Karpas-422 (cell line): ENCODE data around the gene ANKS1A. TPM values are rescaled to one million over a fixed set of nuclear protein-coding genes. Genes with fewer than 3 reads are reported as not detected.

ENCODE experiments used
- DNase-seq: peaks from one replicate; pipeline ENCODE4 v3.0.0-alpha.2; 2015
- H2AFZ ChIP-seq: fragments of 200-600 bp; sonication (generic); 2 replicates; pipeline ENCODE4 v1.6.1; 2014; ENCODE audit warnings: antibody characterized with exemption, low read length, mixed read lengths
- H3K27ac ChIP-seq: fragments of 200-600 bp; sonication (generic); 2 replicates; pipeline ENCODE4 v1.5.1; 2014; ENCODE audit warnings: mild to moderate bottlenecking, low read length, moderate library complexity
- H3K27me3 ChIP-seq: fragments of 200-600 bp; sonication (generic); 2 replicates; pipeline ENCODE4 v1.6.1; 2014; ENCODE audit warnings: low read length, mixed read lengths
- H3K36me3 ChIP-seq: fragments of 200-600 bp; sonication (generic); 2 replicates; pipeline ENCODE4 v1.6.1; 2014; ENCODE audit warnings: low read length, mixed read lengths; ENCODE audit not compliant: insufficient read depth
- H3K4me1 ChIP-seq: fragments of 200-600 bp; sonication (generic); 2 replicates; pipeline ENCODE4 v1.6.1; 2014; ENCODE audit warnings: mild to moderate bottlenecking, low read length, mixed read lengths
- H3K4me2 ChIP-seq: fragments of 200-600 bp; sonication (generic); 2 replicates; pipeline ENCODE4 v1.6.1; 2014; ENCODE audit warnings: low read length, low read depth, mild to moderate bottlenecking; ENCODE audit not compliant: poor library complexity, severe bottlenecking
- H3K4me3 ChIP-seq: fragments of 200-600 bp; sonication (generic); 2 replicates; pipeline ENCODE4 v1.5.1; 2014; ENCODE audit warnings: mild to moderate bottlenecking, antibody characterized with exemption, low read length, mixed read lengths
- H3K79me2 ChIP-seq: fragments of 200-600 bp; sonication (generic); 2 replicates; pipeline ENCODE4 v1.6.1; 2014; ENCODE audit warnings: mild to moderate bottlenecking, low read length, mixed read lengths
- H3K9ac ChIP-seq: fragments of 200-600 bp; sonication (generic); 2 replicates; pipeline ENCODE4 v1.6.0; 2014; ENCODE audit warnings: low read length
- H3K9me2 ChIP-seq: fragments of 200-600 bp; sonication (generic), shearing (Covaris generic); replicated peaks from 2 replicates; pipeline ENCODE4 v1.6.0; 2014; ENCODE audit warnings: mild to moderate bottlenecking, low read length, moderate library complexity; ENCODE audit not compliant: insufficient read depth
- H3K9me3 ChIP-seq: fragments of 300-700, 200-600 bp; sonication (generic); 2 replicates; pipeline ENCODE4 v1.6.1; 2014; ENCODE audit warnings: low read length, mixed read lengths
- H4K20me1 ChIP-seq: fragments of 200-600 bp; sonication (generic); 2 replicates; pipeline ENCODE4 v1.6.1; 2014; ENCODE audit warnings: mild to moderate bottlenecking, antibody characterized with exemption, low read length, low read depth; ENCODE audit not compliant: insufficient read depth
- total RNA-seq: library from RNA; depleted of rRNA; stranded (reverse); fragments of >200 nt; shearing (Covaris generic); gene quantifications from 2 replicates; pipeline ENCODE4 v1.2.3, GENCODE V29; 2014; ENCODE audit warnings: low replicate concordance

Gene ANKS1A
- total RNA-seq, 1 experiment from 2014 or later: 7.0 TPM

DNA sequence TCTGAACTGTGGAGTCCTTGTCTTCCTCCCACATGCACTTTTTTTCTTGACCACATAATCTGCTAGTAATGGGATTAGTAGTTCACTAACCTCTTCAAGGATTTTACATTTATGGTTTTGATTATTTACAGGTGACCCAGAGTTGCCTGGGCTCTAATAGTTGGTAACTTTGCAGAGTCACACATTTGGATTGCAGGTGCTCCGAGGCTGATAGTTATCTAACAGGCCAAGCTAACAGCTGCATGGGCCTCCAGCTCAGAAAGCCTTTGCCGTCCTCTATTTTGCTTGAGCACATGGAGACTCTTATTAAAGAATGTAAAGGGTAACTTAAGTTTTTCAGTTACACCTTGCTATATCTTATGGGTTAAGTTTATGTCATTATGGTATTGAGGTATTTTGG lies 95.4 kb downstream of the ANKS1A start:
- peak; percentile 33 for DNase-seq
- Histone ChIP-seq H3K27me3 (no peaks in the 10 kb centered on the region), H3K79me2 (no peaks in the 10 kb centered on the region), H3K9me2 (no peaks in the 10 kb centered on the region), H3K9ac (no peak overlapping the region), H3K27ac (no peak overlapping the region), H4K20me1 (no peaks in the 10 kb centered on the region), H3K36me3 (no peaks in the 10 kb centered on the region; the same call in 1 of the 2 replicates), H3K9me3 (no peaks in the 10 kb centered on the region), H3K4me1 (peaks cover 12% of the 10 kb centered on the region; the same call in 1 of the 2 replicates), H3K4me2 (no peak overlapping the region), H2AFZ (no peak overlapping the region), H3K4me3 (no peak overlapping the region)

DNA sequence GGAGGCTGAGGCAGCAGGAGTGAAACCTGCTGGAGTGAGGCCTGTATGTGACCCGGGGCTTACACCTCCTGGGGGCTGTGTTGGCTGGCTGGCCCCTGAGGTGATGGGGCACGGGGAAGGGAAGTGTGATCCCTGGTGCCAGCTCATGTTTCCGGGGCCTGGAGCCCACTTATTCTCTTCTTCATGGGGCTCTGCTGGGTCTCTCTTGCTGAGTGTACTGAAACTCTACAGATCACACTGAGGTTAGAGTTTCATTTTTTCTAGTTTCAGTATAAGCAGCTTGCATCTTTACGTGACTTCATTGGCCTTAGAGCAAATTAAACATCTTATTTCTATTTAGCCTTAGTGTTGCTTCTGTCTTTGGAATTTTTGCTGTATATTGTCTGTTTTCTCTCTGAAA lies 96.2 kb downstream of the ANKS1A start:
- Histone ChIP-seq H3K4me2 (no peak overlapping the region), H3K9ac (no peak overlapping the region), H3K9me3 (no peaks in the 10 kb centered on the region), H3K27me3 (no peaks in the 10 kb centered on the region), H2AFZ (no peak overlapping the region), H3K4me1 (peaks cover 12% of the 10 kb centered on the region; the same call in 1 of the 2 replicates), H3K4me3 (no peak overlapping the region), H3K79me2 (no peaks in the 10 kb centered on the region), H4K20me1 (no peaks in the 10 kb centered on the region), H3K27ac (no peak overlapping the region), H3K9me2 (no peaks in the 10 kb centered on the region), H3K36me3 (no peaks in the 10 kb centered on the region; the same call in 1 of the 2 replicates)
- DNase-seq: no peak

DNA sequence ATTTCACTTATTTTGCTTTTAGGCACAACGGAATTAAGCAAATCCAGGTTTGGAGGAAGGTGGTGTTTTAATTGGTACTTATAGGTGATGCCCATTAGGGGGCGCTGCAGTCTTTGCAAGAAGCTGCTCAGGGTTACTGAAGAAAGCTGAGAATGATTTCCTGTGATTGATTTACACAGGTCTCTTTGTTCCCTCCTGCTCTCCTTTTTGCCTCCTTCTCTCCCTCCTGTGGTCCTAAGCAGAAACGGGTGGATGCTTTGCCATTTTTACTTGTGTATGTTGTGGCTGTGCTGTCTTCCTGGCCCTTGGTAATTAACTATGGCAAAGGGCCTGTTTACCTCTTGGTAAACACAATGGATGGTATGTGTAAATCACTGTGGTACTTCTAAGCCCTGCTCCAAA lies 97.8 kb downstream of the ANKS1A start:
- Histone ChIP-seq H3K9me2 (no peaks in the 10 kb centered on the region), H4K20me1 (no peaks in the 10 kb centered on the region), H2AFZ (no peak overlapping the region), H3K79me2 (no peaks in the 10 kb centered on the region), H3K9ac (no peak overlapping the region), H3K9me3 (no peaks in the 10 kb centered on the region), H3K27me3 (no peaks in the 10 kb centered on the region), H3K4me2 (no peak overlapping the region), H3K27ac (no peak overlapping the region), H3K4me3 (no peak overlapping the region), H3K4me1 (peaks cover 3% of the 10 kb centered on the region; the same call in 1 of the 2 replicates), H3K36me3 (peaks cover 7% of the 10 kb centered on the region; the same call in 1 of the 2 replicates)
- DNase-seq: peak; percentile 90

DNA sequence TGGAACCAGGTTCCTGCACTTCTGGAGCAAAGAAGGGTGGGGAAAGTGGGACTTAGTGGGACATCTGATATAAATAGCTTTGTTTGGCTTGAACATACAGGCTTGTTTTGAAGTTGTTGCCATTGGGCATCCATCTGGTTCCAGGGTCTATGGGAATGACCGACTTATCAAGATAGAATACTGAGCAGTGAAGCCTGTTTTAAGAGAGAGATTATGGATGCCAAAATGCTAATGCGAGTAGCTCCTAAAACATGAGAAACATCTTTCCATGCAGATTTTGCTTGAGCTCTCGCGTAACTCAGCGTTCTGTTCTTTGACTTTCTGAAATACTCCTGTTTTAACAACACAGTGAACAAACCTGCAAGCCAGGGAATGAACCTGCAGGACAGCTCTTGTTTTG lies 98.5 kb downstream of the ANKS1A start:
- Histone ChIP-seq H2AFZ (no peak overlapping the region), H3K36me3 (peaks cover 7% of the 10 kb centered on the region; the same call in 1 of the 2 replicates), H3K9me2 (no peaks in the 10 kb centered on the region), H3K9me3 (no peaks in the 10 kb centered on the region), H4K20me1 (no peaks in the 10 kb centered on the region), H3K4me3 (no peak overlapping the region), H3K79me2 (no peaks in the 10 kb centered on the region), H3K27ac (no peak overlapping the region), H3K27me3 (no peaks in the 10 kb centered on the region), H3K4me2 (no peak overlapping the region), H3K9ac (no peak overlapping the region), H3K4me1 (no peaks in the 10 kb centered on the region)
- no peak for DNase-seq

DNA sequence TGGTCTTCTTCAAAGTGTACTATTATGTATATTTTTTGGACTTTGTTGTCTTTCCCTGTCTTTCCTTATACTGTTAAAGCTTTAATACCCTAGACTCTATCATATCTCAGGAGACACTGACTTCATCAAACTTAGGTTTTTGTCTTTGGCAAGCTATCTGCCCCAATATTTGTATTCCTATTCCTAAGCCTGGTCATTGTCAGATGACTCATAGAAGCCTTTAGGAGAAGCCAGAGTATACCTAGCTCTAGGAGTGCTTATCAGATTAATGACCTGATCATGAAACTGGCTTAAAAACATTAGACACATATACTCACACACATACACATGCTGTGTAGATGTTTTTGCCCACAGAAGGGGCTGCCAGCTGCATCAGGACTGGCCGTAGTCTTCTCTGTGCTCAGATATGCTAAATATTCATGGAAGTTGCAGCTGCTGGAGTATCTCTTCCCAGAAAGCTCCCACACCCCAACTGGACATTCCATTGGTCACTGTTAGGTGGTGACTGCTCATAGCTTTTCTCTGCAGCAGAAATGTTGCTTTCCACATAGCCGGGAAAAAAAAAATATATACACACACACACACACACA lies 102.0 kb downstream of the ANKS1A start:
- Histone ChIP-seq H3K9me3 (no peaks in the 10 kb centered on the region), H3K36me3 (peaks cover 7% of the 10 kb centered on the region; the same call in 1 of the 2 replicates), H3K9me2 (no peaks in the 10 kb centered on the region), H3K9ac (no peak overlapping the region), H2AFZ (no peak overlapping the region), H3K4me3 (no peak overlapping the region), H3K4me2 (no peak overlapping the region), H3K4me1 (no peaks in the 10 kb centered on the region), H4K20me1 (no peaks in the 10 kb centered on the region), H3K27ac (no peak overlapping the region), H3K79me2 (no peaks in the 10 kb centered on the region), H3K27me3 (no peaks in the 10 kb centered on the region)
- DNase-seq: no peak

DNA sequence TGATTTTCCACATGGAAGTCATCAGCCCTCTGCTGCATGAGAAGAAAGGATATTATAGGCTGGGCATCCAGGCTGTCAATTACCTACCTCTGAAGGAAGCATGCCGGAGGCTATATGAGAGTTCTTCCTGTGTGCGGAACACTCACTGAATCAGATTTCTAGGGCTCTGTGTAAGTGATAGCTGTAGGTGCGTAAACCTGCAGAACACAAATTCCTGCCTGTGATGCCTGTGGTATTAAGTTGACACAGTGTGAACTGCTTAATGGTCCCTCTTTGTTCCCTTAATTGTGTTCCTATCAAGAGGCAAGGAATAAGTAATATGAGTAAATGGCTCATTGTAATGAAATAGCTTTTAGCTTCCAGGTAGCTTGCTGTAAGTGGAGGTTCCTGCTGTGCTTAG lies 103.3 kb downstream of the ANKS1A start:
- no peaks in the 10 kb centered on the region for H4K20me1 ChIP-seq
- H3K9me2 ChIP-seq: no peaks in the 10 kb centered on the region

DNA sequence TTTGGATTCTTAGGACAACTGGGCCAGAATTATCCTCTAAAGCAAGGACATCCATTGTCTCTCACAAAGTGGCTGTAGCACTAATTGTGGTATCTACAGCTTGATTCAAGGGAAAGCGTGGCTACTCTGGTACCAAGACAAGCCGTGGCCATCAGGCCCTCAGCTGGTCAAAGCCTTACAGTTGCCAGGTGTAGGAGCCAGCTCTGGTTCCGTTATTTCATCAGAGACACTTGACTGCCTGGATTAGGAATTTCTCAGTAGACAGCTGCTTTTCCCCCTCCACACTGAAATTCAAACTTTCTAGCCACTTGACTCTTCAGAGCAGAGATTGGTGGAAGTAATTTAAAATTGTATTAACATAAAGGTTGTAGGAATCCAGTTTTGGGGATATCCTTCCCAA lies 104.2 kb downstream of the ANKS1A start:
- Histone ChIP-seq H3K4me2 (no peak overlapping the region), H3K79me2 (no peaks in the 10 kb centered on the region), H3K4me1 (no peaks in the 10 kb centered on the region), H3K9me3 (no peaks in the 10 kb centered on the region), H2AFZ (no peak overlapping the region), H3K9ac (no peak overlapping the region), H3K27me3 (no peaks in the 10 kb centered on the region), H3K4me3 (no peak overlapping the region), H4K20me1 (no peaks in the 10 kb centered on the region), H3K36me3 (peaks cover 7% of the 10 kb centered on the region; the same call in 1 of the 2 replicates), H3K9me2 (no peaks in the 10 kb centered on the region), H3K27ac (no peak overlapping the region)
- DNase-seq: no peak

More for the DNA sequence above, 103.3 kb downstream of the ANKS1A start:
- H3K27ac ChIP-seq: no peak overlapping the region
- peak; percentile 33 for DNase-seq
- no peaks in the 10 kb centered on the region for H3K79me2 ChIP-seq
- no peaks in the 10 kb centered on the region for H3K27me3 ChIP-seq
- no peak overlapping the region for H3K4me2 ChIP-seq
- no peaks in the 10 kb centered on the region for H3K9me3 ChIP-seq
- no peak overlapping the region for H2AFZ ChIP-seq
- peaks cover 7% of the 10 kb centered on the region; the same call in 1 of the 2 replicates for H3K36me3 ChIP-seq
- H3K4me3 ChIP-seq: no peak overlapping the region
- H3K9ac ChIP-seq: no peak overlapping the region
- H3K4me1 ChIP-seq: no peaks in the 10 kb centered on the region

DNA sequence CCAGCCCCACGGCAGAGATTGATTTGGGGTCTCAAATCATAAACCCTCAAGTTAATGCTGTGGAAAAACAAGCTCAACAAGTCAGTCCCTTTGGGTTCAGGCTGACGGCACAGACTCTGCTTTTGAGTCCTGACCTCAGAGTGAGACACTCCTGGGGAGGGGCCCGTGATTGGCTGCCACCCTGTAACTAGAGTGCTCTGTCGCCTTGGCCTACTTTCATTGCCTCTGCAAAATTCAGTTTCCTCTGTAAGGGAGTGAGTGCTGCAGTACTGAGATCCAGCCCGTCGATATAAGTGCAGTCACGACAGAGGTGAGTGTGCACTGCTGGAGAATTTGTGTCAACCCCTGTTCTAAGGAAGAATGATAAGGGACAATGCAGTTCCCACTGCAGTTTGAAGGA lies 105.6 kb downstream of the ANKS1A start:
- no peaks in the 10 kb centered on the region for H3K9me2 ChIP-seq
- H3K4me3 ChIP-seq: no peak overlapping the region
- no peaks in the 10 kb centered on the region for H3K9me3 ChIP-seq
- H3K9ac ChIP-seq: no peak overlapping the region
- H2AFZ ChIP-seq: no peak overlapping the region
- H3K79me2 ChIP-seq: no peaks in the 10 kb centered on the region
- no peaks in the 10 kb centered on the region for H3K27me3 ChIP-seq
- no peak overlapping the region for H3K27ac ChIP-seq
- H4K20me1 ChIP-seq: no peaks in the 10 kb centered on the region
- no peaks in the 10 kb centered on the region for H3K4me1 ChIP-seq
- H3K4me2 ChIP-seq: no peak overlapping the region
- peaks cover 7% of the 10 kb centered on the region; the same call in 1 of the 2 replicates for H3K36me3 ChIP-seq
- DNase-seq: peak; percentile 21
